Lower leg skin (tissue), 3 donors: Measurements from ENCODE around the gene CHRNA5.

Experiments used
- POLR2A ChIP-seq, 2 donors: fragments of 450-650 bp; IDR thresholded peaks; one replicate each; pipeline ENCODE4 v1.6.1; 2016 to 2017; ENCODE audit warnings: antibody characterized with exemption in 2 of 2, mild to moderate bottlenecking in 1 of 2, moderate library complexity in 1 of 2
- TF ChIP-seq, protein P1 (sequence below), 3 donors: fragments of 450-650 bp; IDR thresholded peaks; one replicate each; pipeline ENCODE4 v1.5.1; 2016; ENCODE audit warnings: antibody characterized with exemption in 3 of 3, mild to moderate bottlenecking in 3 of 3, moderate library complexity in 2 of 3

DNA sequence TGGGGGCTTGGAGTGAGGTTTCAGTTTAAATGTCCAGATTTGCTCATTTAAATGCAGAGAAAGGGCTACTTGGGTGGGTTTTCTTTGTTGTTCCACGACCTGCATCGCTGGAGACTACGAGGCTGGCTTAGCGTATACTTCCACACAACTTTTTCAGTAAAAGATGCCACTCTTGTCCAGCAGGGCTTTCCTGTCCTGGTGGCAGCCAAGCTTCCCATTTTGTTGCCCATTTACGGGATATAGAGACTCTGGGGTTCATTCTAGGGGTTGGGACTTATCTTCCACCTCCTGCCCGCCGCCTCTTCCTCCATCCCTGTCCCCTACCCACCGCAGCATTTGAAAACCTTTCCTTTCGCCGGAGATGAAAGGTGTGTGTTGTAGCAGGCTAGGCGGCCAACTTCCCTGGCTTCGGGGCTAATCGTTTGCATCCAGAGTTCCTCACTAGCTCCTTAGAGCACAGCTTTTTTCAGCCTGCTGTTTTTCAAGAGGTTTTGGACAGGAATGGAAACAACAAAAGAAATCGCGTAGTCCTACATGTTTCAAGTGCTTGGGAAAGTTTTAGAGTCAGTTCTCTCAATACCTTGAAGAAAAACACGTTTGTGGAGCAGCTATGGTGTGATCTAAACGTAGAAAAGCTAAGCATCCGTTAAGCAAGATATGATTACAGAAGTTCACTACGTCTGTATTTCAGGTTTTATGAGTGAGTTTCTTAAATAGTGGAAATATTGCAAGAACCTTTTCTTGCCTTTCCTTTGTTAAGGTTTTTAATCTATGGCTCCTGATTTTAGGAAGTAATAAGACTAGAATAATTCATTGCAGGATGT lies 843 bp downstream of the CHRNA5 start:
- TF ChIP-seq, protein P1, sequence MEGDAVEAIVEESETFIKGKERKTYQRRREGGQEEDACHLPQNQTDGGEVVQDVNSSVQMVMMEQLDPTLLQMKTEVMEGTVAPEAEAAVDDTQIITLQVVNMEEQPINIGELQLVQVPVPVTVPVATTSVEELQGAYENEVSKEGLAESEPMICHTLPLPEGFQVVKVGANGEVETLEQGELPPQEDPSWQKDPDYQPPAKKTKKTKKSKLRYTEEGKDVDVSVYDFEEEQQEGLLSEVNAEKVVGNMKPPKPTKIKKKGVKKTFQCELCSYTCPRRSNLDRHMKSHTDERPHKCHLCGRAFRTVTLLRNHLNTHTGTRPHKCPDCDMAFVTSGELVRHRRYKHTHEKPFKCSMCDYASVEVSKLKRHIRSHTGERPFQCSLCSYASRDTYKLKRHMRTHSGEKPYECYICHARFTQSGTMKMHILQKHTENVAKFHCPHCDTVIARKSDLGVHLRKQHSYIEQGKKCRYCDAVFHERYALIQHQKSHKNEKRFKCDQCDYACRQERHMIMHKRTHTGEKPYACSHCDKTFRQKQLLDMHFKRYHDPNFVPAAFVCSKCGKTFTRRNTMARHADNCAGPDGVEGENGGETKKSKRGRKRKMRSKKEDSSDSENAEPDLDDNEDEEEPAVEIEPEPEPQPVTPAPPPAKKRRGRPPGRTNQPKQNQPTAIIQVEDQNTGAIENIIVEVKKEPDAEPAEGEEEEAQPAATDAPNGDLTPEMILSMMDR (IDR thresholded peaks at IDR 0.05) = no peak
- no peak for TF ChIP-seq POLR2A (IDR thresholded peaks at IDR 0.05)
